Measurements from ENCODE around the gene IL12A.

IL12A gene

GRCh38 chr3:159950156-159950898, 38.3 kb upstream of the IL12A start:
- H3K4me3 ChIP-seq (ENCODE audit: control insufficient read depth, low read depth, low read length): no peak overlapping the region
- DNase-seq (ENCODE audit: low read depth): no peak
- no peak for TF ChIP-seq CTCF (conservative IDR thresholded peaks at IDR 0.05; ENCODE audit: control insufficient read depth, insufficient read depth, low read depth, low read length)

GRCh38 chr3:159951540-159951939, 37.1 kb upstream of the IL12A start:
- no peak for TF ChIP-seq CTCF (conservative IDR thresholded peaks at IDR 0.05; ENCODE audit: control insufficient read depth, insufficient read depth, low read depth, low read length)
- H3K4me3 ChIP-seq (ENCODE audit: control insufficient read depth, low read depth, low read length): no peak overlapping the region
- DNase-seq (ENCODE audit: low read depth): no peak

- no peak overlapping the region for H3K4me3 ChIP-seq (ENCODE audit: control insufficient read depth, low read depth, low read length)
- DNase-seq (ENCODE audit: low read depth): no peak
Observed at GRCh38 chr3:159953325-159954085, 35.1 kb upstream of the IL12A start.

GRCh38 chr3:159960188-159961148, 28.2 kb upstream of the IL12A start:
- TF ChIP-seq CTCF (conservative IDR thresholded peaks at IDR 0.05; ENCODE audit: control insufficient read depth, insufficient read depth, low read depth, low read length): no peak
- H3K4me3 ChIP-seq (ENCODE audit: control insufficient read depth, low read depth, low read length): no peak overlapping the region
- no peak for DNase-seq (ENCODE audit: low read depth)

More at GRCh38 chr3:159953325-159954085, 35.1 kb upstream of the IL12A start:
- no peak for TF ChIP-seq CTCF (conservative IDR thresholded peaks at IDR 0.05; ENCODE audit: control insufficient read depth, insufficient read depth, low read depth, low read length)

DNA sequence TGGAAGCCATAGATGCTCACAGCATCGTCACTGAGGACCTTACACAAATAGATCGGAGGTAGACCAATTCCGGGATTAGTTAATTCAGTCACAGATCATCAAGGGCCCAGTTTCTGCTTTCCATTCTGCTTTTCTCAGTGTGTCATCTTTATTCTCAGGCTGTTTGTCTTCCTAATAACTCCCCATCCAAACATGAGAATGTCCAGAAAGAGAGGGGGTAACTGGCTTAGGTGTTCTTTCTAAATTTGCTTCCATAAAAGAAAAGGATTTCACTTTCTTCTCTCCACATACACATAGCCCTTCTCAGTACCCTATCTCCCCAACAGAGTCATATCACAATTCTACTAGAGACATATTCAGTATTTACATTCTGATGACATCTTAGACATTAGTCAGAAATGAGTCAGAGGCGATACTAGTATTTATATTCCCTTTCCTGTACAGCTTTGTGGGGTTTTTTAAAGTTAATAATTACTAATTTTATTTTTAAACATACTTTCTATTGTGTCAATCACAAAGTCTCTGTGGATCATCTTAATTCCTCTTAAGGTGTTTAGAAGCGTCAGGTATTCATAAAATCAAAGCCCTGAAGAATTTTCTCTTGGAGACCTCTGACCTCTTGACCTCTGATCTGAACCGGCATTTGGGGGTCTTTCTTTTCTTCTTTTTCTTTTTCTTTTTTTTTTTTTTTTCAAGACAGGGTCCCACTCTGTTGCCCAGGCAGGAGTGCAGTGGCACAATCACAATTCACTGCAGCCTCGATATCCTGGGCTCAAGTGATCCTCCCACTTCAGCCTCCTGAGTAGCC, 24.3 kb upstream of the IL12A start:
- H3K4me3 ChIP-seq (ENCODE audit: control insufficient read depth, low read depth, low read length): no peak overlapping the region
- TF ChIP-seq CTCF (conservative IDR thresholded peaks at IDR 0.05; ENCODE audit: control insufficient read depth, insufficient read depth, low read depth, low read length): no peak
- peak; percentile 80 for DNase-seq (ENCODE audit: low read depth)

Measured in fibroblast of mammary gland (primary cell).